HPDE6-E6E7 (cell line): ENCODE results near the gene RC3H1.
"Not testable (repeated sequence)": the region's sequence is repeated elsewhere in the genome, so short reads cannot be mapped to it uniquely, and the experiment has no call there.

Experiments
- DNase-seq: peaks from one replicate; pipeline ENCODE4 v3.0.0; 2011; ENCODE audit warnings: missing footprints; ENCODE audit errors: extremely low spot score

The RC3H1 gene

GRCh38 chr1:174022080-174022975, at the start of gene RC3H1:
Gene RC3H1 (minus strand): TSS chr1:174022357. CDS start chr1:173992985, 29,372 bp downstream.
- DNase-seq = peak; percentile 41

GRCh38 chr1:174070614-174071013, 48.5 kb upstream of the RC3H1 start:
- DNase-seq = no peak

- DNase-seq = no peak
Observed at GRCh38 chr1:174068000-174068399, 45.8 kb upstream of the RC3H1 start.

DNA sequence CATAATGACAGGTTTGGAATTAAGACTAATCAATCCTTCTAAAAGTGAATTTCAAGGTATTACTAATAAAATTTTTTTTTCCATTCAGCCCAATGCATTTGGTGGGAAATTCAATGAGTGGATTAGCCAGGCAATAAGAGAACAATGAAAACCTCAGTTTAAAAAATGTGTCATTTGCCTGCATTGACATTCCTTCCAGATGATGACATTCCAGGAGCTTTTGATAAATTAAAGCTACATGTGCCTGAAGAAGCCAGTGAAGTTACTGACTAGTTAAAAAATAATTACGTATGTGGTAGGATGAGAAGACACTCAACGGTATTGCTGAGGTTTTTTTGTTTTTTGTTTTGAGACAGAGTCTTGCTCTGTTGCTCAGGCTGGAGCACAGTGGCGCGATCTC, 37.9 kb upstream of the RC3H1 start:
- no peak for DNase-seq

- DNase-seq = no peak
Observed at GRCh38 chr1:174058624-174059023, 36.5 kb upstream of the RC3H1 start.

- not testable (repeated sequence) for DNase-seq
Observed at GRCh38 chr1:174056609-174057008, 34.5 kb upstream of the RC3H1 start.

GRCh38 chr1:174055797-174056196, 33.6 kb upstream of the RC3H1 start:
- DNase-seq = not testable (repeated sequence)

DNA sequence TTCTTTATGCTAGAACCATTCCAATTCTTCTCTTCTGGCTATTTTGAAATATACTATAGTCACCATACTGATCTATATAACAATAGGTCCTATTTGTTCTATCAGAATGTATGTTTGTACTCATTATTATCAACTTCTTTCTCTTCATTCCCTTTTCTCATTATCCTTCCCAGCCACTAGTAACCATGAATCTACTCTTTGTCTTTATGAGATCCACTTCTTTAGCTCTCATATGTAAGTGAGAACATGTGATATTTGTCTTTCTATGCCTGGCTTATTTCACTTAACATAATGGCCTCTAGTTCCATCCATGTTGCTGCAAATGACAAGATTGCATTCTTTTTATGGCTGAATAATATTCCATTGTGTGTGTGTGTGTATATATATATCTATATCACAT, 31.7 kb upstream of the RC3H1 start:
- DNase-seq = no peak

DNA sequence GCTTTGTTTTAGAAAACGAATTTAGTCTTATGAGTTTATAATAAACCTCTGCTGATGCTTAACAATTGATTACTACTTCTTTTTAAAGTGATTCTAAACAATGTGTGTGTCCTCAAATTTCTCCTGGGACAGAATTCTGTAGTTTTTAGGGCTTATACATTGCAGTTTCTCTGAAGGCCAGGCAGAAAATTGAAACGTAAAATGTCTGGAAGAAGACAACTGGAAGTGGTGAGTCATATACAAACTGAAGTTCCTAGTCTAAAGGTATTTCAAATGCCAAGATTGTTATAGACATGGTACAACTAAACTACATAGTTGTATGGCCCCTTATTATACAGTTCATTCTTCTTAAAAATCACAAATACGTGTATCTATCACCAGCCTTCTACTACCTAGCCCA, 30.5 kb upstream of the RC3H1 start:
- DNase-seq = no peak

DNA sequence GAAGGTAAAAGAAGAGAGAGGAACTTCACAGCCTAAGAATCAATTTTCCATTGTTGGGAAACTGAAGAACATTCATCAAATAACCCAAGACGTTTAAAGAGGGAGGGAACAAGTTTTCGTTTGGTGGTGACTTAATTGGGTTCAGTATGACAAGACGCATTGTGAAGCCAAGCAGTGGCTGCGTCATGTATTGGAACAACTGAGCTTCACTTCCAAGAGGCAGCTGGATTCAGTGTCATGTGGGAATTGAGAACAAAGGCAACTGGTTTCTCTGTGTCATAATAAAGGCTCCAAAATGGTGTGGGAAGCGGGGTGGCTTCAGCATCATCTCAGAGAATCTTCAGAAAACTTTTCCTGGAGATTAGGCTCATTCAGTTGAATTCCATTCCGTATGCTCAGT, 29.8 kb upstream of the RC3H1 start:
- no peak for DNase-seq

DNA sequence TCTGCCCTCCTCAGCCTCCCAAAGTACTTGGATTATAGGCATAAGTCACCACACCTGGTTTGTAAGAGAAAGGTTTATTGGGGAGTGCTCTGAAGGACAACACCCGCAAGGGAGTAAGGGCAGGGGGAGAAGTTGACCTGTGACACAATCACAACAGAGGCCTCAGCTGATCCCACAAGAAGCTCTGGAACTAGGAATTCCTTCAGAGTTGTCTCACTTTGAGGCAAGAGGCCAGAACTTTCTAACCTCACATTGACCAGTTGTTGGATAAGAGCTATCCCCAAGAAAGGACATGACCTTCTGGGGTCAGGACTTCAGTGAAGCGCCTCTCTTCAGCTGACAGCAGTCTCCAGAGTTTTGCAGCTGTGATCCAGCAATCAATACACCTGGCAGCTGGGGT, 27.4 kb upstream of the RC3H1 start:
- no peak for DNase-seq

DNA sequence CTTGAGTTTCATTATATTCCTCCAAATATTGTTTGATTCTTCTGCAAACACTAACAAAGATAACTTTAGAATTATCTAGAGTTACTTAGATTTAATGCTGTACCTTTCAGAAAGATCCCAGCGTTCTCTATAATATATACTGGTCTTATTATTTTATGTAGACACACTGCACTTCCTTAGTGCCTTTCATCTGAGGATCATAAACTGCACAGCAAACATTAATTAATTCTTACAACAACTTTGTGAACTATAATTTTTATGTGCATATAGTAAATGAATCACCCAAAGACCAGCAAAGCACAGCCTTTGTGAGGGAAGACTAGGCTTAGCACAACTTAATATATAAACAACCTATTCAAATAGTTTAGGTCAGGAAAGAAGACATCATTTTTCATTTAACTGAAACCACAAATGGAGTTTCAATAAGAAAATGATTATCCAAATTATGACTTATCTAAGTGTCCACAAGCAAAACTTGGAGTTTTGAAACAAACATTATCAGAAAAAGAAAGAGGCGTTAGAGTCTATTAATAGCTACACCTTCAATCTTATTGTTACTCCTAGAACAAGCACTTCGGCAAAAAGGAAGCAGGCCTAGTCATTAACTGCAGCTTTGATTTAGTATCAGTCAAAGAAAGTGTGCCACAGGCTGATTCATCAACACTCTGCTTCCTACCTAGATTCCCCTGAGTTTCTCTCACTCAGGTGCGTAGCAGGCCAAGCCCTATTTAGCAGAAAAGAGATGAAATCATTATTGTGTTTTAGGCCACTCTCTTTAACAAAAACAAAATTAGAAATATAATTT, 22.5 kb upstream of the RC3H1 start:
- no peak for DNase-seq

DNA sequence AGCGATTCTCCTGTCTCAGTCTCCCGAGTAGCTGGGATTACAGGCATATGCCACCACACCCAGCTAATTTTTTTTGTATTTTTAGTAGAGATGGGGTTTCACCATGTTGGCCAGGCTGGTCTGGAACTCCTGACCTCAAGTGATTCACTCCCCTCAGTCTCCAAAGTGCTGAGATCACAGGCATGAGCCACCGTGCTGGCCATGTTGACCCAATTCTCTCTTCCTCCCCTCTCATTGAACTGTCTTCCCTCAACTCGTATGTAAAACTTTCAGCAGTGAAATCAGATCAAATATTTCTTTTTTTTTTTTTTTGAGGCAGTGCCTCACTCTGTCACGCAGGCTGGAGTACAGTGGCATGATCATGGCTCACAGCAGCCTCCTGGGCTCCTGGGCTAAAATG, 20.4 kb upstream of the RC3H1 start:
- DNase-seq = not testable (repeated sequence)

DNA sequence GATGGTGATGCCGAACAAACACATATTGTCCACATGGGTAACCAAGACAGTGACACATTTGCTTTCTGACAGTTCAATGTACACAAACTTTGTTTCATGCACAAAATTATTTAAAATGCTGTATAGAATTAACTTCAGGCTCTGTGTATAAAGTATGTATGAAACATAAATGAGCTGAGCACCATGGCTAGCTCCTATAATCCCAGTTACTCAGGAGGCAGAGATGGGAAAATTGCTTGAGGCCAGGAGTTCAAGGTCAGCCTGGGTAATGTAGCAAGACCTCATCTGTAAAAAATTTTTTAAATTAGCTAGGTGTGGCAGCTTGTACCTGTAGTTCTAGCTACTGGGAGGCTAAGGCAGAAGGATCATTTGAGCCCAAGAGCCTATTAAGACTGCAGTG, 19.2 kb upstream of the RC3H1 start:
- DNase-seq = no peak

GRCh38 chr1:174040387-174040786, 18.2 kb upstream of the RC3H1 start:
- peak; percentile 56 for DNase-seq

DNA sequence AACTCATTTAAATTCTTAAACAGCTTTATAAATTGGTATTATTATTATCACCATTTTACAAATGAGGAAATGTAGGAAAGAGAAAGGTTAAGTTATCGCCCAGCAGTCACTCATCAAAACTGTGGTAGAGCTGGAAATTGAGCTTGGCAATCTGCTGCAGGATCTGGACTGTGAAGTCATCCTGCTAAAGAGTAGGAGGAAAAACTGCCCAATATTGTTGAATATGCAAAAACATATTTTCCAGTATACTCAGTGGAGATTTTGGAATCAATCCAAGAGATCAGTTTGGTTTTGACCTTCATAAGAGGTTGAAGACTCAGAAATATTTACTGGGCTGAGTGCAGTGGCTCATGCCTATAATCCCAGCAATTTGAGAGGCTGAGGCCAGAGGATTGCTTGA, 16.9 kb upstream of the RC3H1 start:
- DNase-seq = no peak

GRCh38 chr1:174036798-174037197, 14.6 kb upstream of the RC3H1 start:
- DNase-seq = no peak

DNA sequence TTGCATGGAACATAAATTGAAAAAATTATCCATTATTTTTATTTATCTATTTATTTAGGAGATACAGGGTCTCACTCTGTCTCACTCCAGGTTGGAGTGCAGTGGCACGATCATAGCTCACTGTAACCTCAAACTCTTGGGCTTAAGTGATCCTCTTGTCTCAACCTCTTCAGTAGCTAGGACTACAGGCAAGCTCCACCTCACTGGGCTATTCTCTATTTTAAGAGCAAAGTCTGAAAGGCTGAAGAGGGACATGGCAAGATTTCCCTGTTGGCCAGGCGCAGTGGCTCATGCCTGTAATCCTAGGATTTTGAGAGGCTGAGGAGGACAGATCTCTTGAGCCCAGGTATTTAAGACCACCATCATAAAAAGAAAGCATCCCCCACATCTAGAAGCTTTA, 14.0 kb upstream of the RC3H1 start:
- DNase-seq = no peak

DNA sequence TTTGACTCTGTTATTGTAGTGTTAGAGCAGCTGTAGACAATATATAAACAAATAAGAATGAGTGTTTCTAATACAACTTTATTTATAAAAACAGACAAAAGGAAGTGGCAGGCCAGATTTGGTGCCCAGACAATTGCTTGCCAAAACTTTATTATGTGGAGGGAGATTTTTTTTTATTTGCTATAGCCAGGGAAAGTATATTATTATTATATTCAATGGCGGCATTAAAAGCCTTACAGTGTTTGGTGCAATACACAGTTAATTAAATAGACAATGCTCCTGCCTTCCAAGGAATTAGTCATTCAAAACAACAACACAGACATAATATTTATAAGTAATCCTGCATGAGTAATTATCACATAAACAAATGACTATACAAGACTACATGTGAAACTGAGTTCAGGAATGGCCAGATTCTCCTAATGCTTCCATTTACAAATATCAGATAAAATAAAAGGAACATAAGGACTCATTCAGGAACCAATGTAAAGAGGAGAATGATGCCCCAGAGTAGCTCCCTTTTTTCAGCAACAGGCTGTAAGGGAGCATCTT, 10.6 kb upstream of the RC3H1 start:
- no peak for DNase-seq

- no peak for DNase-seq
Observed at GRCh38 chr1:174031099-174031498, 8.9 kb upstream of the RC3H1 start.

DNA sequence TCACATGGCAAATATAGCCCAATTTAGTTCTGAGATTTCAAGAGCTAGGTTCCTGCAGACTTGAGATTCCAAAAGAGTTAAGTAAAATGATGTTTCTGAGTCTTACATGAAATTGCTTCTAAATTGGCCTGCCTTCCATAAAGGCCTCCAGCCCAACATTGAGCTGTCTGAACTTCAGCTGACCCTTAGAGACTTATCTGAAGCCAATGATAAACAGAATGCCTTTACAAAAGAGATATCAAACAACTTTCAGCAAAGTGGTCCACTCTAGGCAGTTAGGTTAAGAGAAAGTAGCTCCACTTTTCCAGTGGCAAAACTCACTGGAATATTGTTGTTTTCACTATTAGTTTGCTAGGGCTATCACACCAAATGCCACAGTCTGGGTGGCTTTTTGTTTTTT, 6.3 kb upstream of the RC3H1 start:
- DNase-seq = no peak

- no peak for DNase-seq
Observed at GRCh38 chr1:174023440-174023839, 1.3 kb upstream of the RC3H1 start.

DNA sequence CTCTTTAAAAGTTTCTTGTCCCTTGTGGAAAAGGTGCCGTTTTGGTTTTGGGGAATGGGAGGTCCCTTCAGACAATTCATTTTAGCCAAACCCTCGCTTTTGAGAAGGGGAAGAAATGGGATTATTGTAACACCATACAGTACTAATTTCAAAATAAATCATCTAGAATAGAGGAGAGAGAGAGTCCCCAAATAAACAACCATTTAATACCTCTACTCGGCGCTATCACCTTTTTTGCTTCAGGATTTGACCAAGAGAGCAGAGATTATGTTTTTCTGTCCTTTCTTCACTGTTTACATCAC, 770 bp upstream of the RC3H1 start:
- DNase-seq = no peak
